OCI-LY7 (cell line): ENCODE results near the gene KLHL24. TPM values are rescaled to one million over a fixed set of nuclear protein-coding genes. Genes with fewer than 3 reads are reported as not detected.

ENCODE experiments used
- BruUV-seq: library from RNA; stranded (reverse); fragments of 400-500 nt; replicated peaks from 2 replicates; lab custom pipeline; 2021; lab: Mats Ljungman, UMichigan
- CTCF ChIA-PET: fragments of 300-600 bp; sonication (Branson Sonifier 250); formaldehyde crosslinking; loops from one replicate; lab custom pipeline; 2022; ENCODE audit warnings: antibody characterized with exemption; ENCODE audit not compliant: unreplicated experiment; lab: Charles Lee
- POLR2A ChIA-PET: fragments of 300-600 bp; sonication (Branson Sonifier 250); formaldehyde crosslinking; loops from one replicate; lab custom pipeline; 2022; ENCODE audit warnings: antibody characterized with exemption; lab: Charles Lee
- DNase-seq: peaks from one replicate; pipeline ENCODE4 v3.0.0-alpha.2; 2015; ENCODE audit warnings: low spot score
- H2AFZ ChIP-seq: fragments of 200-600 bp; sonication (generic), shearing (Covaris generic); 2 replicates; pipeline ENCODE4 v1.6.1; 2014; ENCODE audit warnings: mild to moderate bottlenecking, antibody characterized with exemption, low read length, moderate library complexity
- H3K27ac ChIP-seq: fragments of 200-600 bp; sonication (generic); 2 replicates; pipeline ENCODE4 v1.5.1; 2014; ENCODE audit warnings: mixed run types, low read depth, mild to moderate bottlenecking, moderate library complexity, low read length, inconsistent platforms; ENCODE audit not compliant: poor library complexity, severe bottlenecking
- H3K36me3 ChIP-seq: fragments of 200-600 bp; sonication (generic); 2 replicates; pipeline ENCODE4 v1.6.1; 2014; ENCODE audit warnings: mild to moderate bottlenecking, antibody characterized with exemption, low read length, moderate library complexity, mixed read lengths; ENCODE audit not compliant: insufficient read depth
- H3K4me1 ChIP-seq: fragments of 200-600 bp; sonication (generic); 2 replicates; pipeline ENCODE4 v1.5.1; 2014; ENCODE audit warnings: mild to moderate bottlenecking, low read length; ENCODE audit not compliant: insufficient read depth, poor library complexity, severe bottlenecking
- H3K4me2 ChIP-seq: fragments of 200-600 bp; sonication (generic); 2 replicates; pipeline ENCODE4 v1.6.1; 2014; ENCODE audit warnings: mild to moderate bottlenecking, low read length
- H3K4me3 ChIP-seq: fragments of 200-600 bp; sonication (generic); 2 replicates; pipeline ENCODE4 v1.5.1; 2014; ENCODE audit warnings: mild to moderate bottlenecking, low read depth, low read length; ENCODE audit not compliant: poor library complexity, severe bottlenecking
- H3K79me2 ChIP-seq: fragments of 200-600 bp; sonication (generic); 2 replicates; pipeline ENCODE4 v1.6.1; 2016; ENCODE audit warnings: low read depth, mild to moderate bottlenecking, low read length, moderate library complexity, mixed read lengths; ENCODE audit not compliant: insufficient read depth
- H3K9me2 ChIP-seq: fragments of 200-600 bp; sonication (generic); 2 replicates; pipeline ENCODE4 v1.6.1; 2016; ENCODE audit warnings: mild to moderate bottlenecking, low read length, mixed read lengths; ENCODE audit not compliant: insufficient read depth
- H3K9me3 ChIP-seq: fragments of 200-600 bp; sonication (generic); 2 replicates; pipeline ENCODE4 v1.6.1; 2014; ENCODE audit warnings: mild to moderate bottlenecking, mixed run types, low read length, mixed read lengths
- H4K20me1 ChIP-seq: fragments of 200-600 bp; sonication (generic); 2 replicates; pipeline ENCODE4 v1.6.1; 2014; ENCODE audit warnings: mild to moderate bottlenecking, antibody characterized with exemption, low read length, moderate library complexity, mixed read lengths; ENCODE audit not compliant: insufficient read depth
- CTCF ChIP-seq: fragments of 200-600 bp; sonication (generic); conservative IDR thresholded peaks from 2 replicates; pipeline ENCODE4 v1.5.1; 2014; ENCODE audit warnings: mild to moderate bottlenecking, antibody characterized with exemption, low read length, moderate library complexity, mixed read lengths
- EZH2phosphoT487 ChIP-seq: fragments of 200-600 bp; sonication (generic); IDR thresholded peaks from 2 replicates; pipeline ENCODE4 v1.6.1; 2018; ENCODE audit warnings: low read depth, borderline replicate concordance, mild to moderate bottlenecking, mixed run types, antibody characterized with exemption, low read length, moderate library complexity, mixed read lengths
- intact Hi-C: fragments of 100-400 bp; cut with micrococcal nuclease; formaldehyde crosslinking; loops from one replicate; pipeline ENCODE4 v1.10.0; 2022; ENCODE audit not compliant: unreplicated experiment
- total RNA-seq, 2 experiments: library from RNA; depleted of rRNA in 1 of 2; stranded (reverse); fragments of >200 nt in 1 of 2; shearing (Covaris generic) in 1 of 2; gene quantifications; 2 replicates each; pipeline ENCODE4 v1.2.3, GENCODE V29; 2014 to 2022

KLHL24 gene
- total RNA-seq, 2 experiments from 2014 or later = 34.0 to 37.8 TPM

- ChIA-PET CTCF (interaction anchor here (0.5 kb wide), 1 partner anchor 145 kb away, joined by 3 read pairs; no protein-coding TSS in a partner anchor), POLR2A (no interaction called here)
- DNase-seq = no peak
- Histone ChIP-seq H2AFZ (no peak overlapping the region), H3K9me3 (no peaks in the 10 kb centered on the region), H3K4me2 (no peak overlapping the region), H3K4me3 (no peak overlapping the region), H3K27ac (no peak overlapping the region), H3K9me2 (no peaks in the 10 kb centered on the region), H3K36me3 (no peaks in the 10 kb centered on the region), H3K79me2 (no peaks in the 10 kb centered on the region), H3K4me1 (no peaks in the 10 kb centered on the region), H4K20me1 (no peaks in the 10 kb centered on the region)
- no TSS peak for BruUV-seq
- TF ChIP-seq CTCF = no peak
- no peak for TF ChIP-seq EZH2phosphoT487
- intact Hi-C loops = no loop called here
These were observed 21.8 kb upstream of the KLHL24 start for GRCh38 chr3:183613366-183614285.

GRCh38 chr3:183618542-183618941 is 16.9 kb upstream of the KLHL24 start:
- POLR2A ChIA-PET = interaction anchor here (0.7 to 1.6 kb wide), 4 partner anchors 11 to 91 kb away, joined by 3 to 4 read pairs (median 3); no protein-coding TSS in a partner anchor
- TF ChIP-seq EZH2phosphoT487 (no peak), CTCF (no peak)
- intact Hi-C loops = no loop called here

More at GRCh38 chr3:183618542-183618941, 16.9 kb upstream of the KLHL24 start:
- Histone ChIP-seq H3K36me3 (no peaks in the 10 kb centered on the region), H2AFZ (no peak overlapping the region), H3K79me2 (no peaks in the 10 kb centered on the region), H3K4me3 (no peak overlapping the region), H3K27ac (no peak overlapping the region), H3K4me2 (no peak overlapping the region), H3K9me2 (no peaks in the 10 kb centered on the region), H3K9me3 (0 out of 2 replicates have a peak, but pooled peaks cover 3% of the 10 kb centered on the region), H3K4me1 (no peaks in the 10 kb centered on the region), H4K20me1 (no peaks in the 10 kb centered on the region)
- DNase-seq = no peak
- no TSS peak for BruUV-seq
- CTCF ChIA-PET = interaction anchor here (0.6 kb wide), 1 partner anchor 532 kb away, joined by 3 read pairs; no protein-coding TSS in a partner anchor
